GM23338 (cell line): Measurements from ENCODE around the gene MTARC1. TPM values are rescaled to one million over a fixed set of nuclear protein-coding genes. Genes with fewer than 3 reads are reported as not detected.

Experiments used
- ATAC-seq: fragments of 200-7000 bp; cut with Tn5 transposase; 3 replicates; pipeline ENCODE4 v1.9.1; 2020
- DNase-seq: peaks from one replicate; pipeline ENCODE4 v3.0.0-alpha.2; 2015; ENCODE audit warnings: low spot score
- H2AFZ ChIP-seq: fragments of 200-600 bp; sonication (generic); 2 replicates; pipeline ENCODE4 v1.8.0; 2016; ENCODE audit warnings: antibody characterized with exemption, mild to moderate bottlenecking, moderate library complexity
- H3F3A ChIP-seq: fragments of 200-600 bp; sonication (generic); replicated peaks from 2 replicates; pipeline ENCODE4 v1.8.0; 2017; ENCODE audit warnings: antibody characterized with exemption, mixed run types, low read depth
- H3K27ac ChIP-seq: fragments of 200-600 bp; sonication (generic); 2 replicates; pipeline ENCODE4 v1.6.1; 2016; ENCODE audit warnings: low read depth
- H3K27me3 ChIP-seq: fragments of 200-600 bp; sonication (generic); 2 replicates; pipeline ENCODE4 v1.8.0; 2016; ENCODE audit warnings: mild to moderate bottlenecking, mixed run types, moderate library complexity; ENCODE audit not compliant: insufficient read depth
- H3K36me3 ChIP-seq: fragments of 200-600 bp; sonication (generic); 2 replicates; pipeline ENCODE4 v1.8.0; 2016; ENCODE audit warnings: mild to moderate bottlenecking; ENCODE audit not compliant: insufficient read depth
- H3K4me1 ChIP-seq: fragments of 200-600 bp; sonication (generic); 2 replicates; pipeline ENCODE4 v1.8.0; 2016; ENCODE audit warnings: mild to moderate bottlenecking, moderate library complexity; ENCODE audit not compliant: insufficient read depth
- H3K4me2 ChIP-seq: fragments of 200-600 bp; sonication (generic); 2 replicates; pipeline ENCODE4 v1.7.1; 2017; ENCODE audit warnings: mixed run types
- H3K4me3 ChIP-seq: fragments of 200-600 bp; sonication (generic); 2 replicates; pipeline ENCODE4 v1.6.1; 2016; ENCODE audit warnings: mixed run types
- H3K79me2 ChIP-seq: fragments of 200-600 bp; sonication (generic); replicated peaks from 2 replicates; pipeline ENCODE4 v1.8.0; 2017; ENCODE audit warnings: mild to moderate bottlenecking; ENCODE audit not compliant: insufficient read depth
- H3K9me2 ChIP-seq: fragments of 200-600 bp; sonication (generic); 2 replicates; pipeline ENCODE4 v1.8.0; 2017; ENCODE audit not compliant: insufficient read depth
- H4K20me1 ChIP-seq: fragments of 200-600 bp; sonication (generic); replicated peaks from 2 replicates; pipeline ENCODE4 v1.8.0; 2017; ENCODE audit warnings: mild to moderate bottlenecking; ENCODE audit not compliant: insufficient read depth
- H3K27ac Mint-ChIP-seq: 2 replicates; pipeline ENCODE4 v1.8.0; 2020; ENCODE audit warnings: inconsistent platforms, mild to moderate bottlenecking, moderate library complexity, mixed read lengths
- H3K27me3 Mint-ChIP-seq: 3 replicates; pipeline ENCODE4 v1.8.0; 2022; ENCODE audit warnings: low read depth, mild to moderate bottlenecking, moderate library complexity, mixed read lengths, inconsistent platforms; ENCODE audit not compliant: insufficient read depth, poor library complexity
- H3K36me3 Mint-ChIP-seq: 3 replicates; pipeline ENCODE4 v1.8.0; 2021; ENCODE audit warnings: low read depth, mild to moderate bottlenecking, inconsistent platforms, moderate library complexity, mixed read lengths
- H3K4me1 Mint-ChIP-seq: 3 replicates; pipeline ENCODE4 v1.8.0; 2020; ENCODE audit warnings: mild to moderate bottlenecking, inconsistent platforms, mixed read lengths
- H3K4me3 Mint-ChIP-seq: 3 replicates; pipeline ENCODE4 v1.8.0; 2021; ENCODE audit warnings: moderate library complexity, mild to moderate bottlenecking, inconsistent platforms, mixed read lengths
- H3K9me3 Mint-ChIP-seq: 3 replicates; pipeline ENCODE4 v1.8.0; 2020; ENCODE audit warnings: moderate library complexity, mild to moderate bottlenecking, inconsistent platforms, mixed read lengths
- EZH2 ChIP-seq: fragments of 200-600 bp; sonication (generic); IDR thresholded peaks from one replicate; pipeline ENCODE4 v1.8.0; 2017; ENCODE audit warnings: antibody characterized with exemption, mild to moderate bottlenecking, low read depth; ENCODE audit not compliant: unreplicated experiment
- JUNB ChIP-seq: IDR thresholded peaks from one replicate; pipeline ENCODE4 v1.6.1; 2016; ENCODE audit warnings: antibody characterized with exemption; ENCODE audit not compliant: unreplicated experiment
- NANOG ChIP-seq: IDR thresholded peaks from 2 replicates; pipeline ENCODE4 v1.6.1; 2016; ENCODE audit warnings: antibody characterized with exemption, borderline replicate concordance
- ZNF462 ChIP-seq: fragments of 250-450 bp; sonication (Bioruptor Pico); IDR thresholded peaks from 2 replicates; pipeline ENCODE4 v1.5.0; 2020; ENCODE audit warnings: mild to moderate bottlenecking, moderate library complexity
- polyA plus RNA-seq: library from polyadenylated mRNA; unstranded; fragments of >200 nt; fragmentation: Nextera tagmentation; extraction: Ambion mirVana; gene quantifications from 2 replicates; pipeline ENCODE4 v1.2.1, GENCODE V29; 2016
- total RNA-seq: library from RNA; depleted of rRNA; stranded (reverse); fragments of >200 nt; shearing (Covaris generic); gene quantifications from 2 replicates; pipeline ENCODE4 v1.2.3, GENCODE V29; 2014
- TF ChIP-seq, protein P1 (sequence below), 2 experiments: fragments of 200-600 bp in 1 of 2; sonication (generic) in 1 of 2; conservative IDR thresholded peaks; 2 replicates each; pipeline versions ENCODE4 v1.5.1 to v1.6.1; 2016 to 2017; ENCODE audit warnings: antibody characterized with exemption in 2 of 2, low read depth in 2 of 2, mild to moderate bottlenecking in 2 of 2, moderate library complexity in 1 of 2
- TF ChIP-seq, protein P2 (sequence below): IDR thresholded peaks from one replicate; pipeline ENCODE4 v1.6.1; 2018; ENCODE audit warnings: antibody characterized with exemption; ENCODE audit not compliant: unreplicated experiment

MTARC1 gene
- total and polyA plus RNA-seq, 2 experiments from 2014 or later = 33.9 to 34.6 TPM

DNA sequence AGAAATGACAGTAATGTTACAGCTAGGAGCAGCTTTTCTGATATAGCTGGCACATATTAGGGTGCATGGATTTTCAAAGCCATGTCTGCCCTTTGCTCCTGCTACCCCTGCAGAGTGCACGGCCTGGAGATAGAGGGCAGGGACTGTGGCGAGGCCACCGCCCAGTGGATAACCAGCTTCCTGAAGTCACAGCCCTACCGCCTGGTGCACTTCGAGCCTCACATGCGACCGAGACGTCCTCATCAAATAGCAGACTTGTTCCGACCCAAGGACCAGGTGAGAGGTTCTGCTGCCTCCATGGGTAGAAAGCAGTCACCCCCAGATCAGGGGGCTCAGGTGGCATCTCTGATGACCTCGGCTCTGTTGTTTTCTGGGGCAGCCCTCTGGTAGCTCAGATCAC lies 9.8 kb downstream of the MTARC1 start:
- H3K36me3 Mint-ChIP-seq = peaks cover 39% of the 10 kb centered on the region
- Histone ChIP-seq H3K9me2 (no peaks in the 10 kb centered on the region), H3K27me3 (no peaks in the 10 kb centered on the region), H4K20me1 (peaks cover 3% of the 10 kb centered on the region; the same call in 1 of the 2 replicates), H3F3A (no peaks in the 10 kb centered on the region), H3K4me2 (no peak overlapping the region), H3K79me2 (no peaks in the 10 kb centered on the region), H3K27ac (no peak overlapping the region), H2AFZ (no peak overlapping the region), H3K4me1 (no peaks in the 10 kb centered on the region), H3K4me3 (no peak overlapping the region), H3K36me3 (0 out of 2 replicates have a peak, but pooled peaks cover 1% of the 10 kb centered on the region)
- no peak overlapping the region for H3K27ac Mint-ChIP-seq
- TF ChIP-seq JUNB = no peak
- TF ChIP-seq, protein P1, sequence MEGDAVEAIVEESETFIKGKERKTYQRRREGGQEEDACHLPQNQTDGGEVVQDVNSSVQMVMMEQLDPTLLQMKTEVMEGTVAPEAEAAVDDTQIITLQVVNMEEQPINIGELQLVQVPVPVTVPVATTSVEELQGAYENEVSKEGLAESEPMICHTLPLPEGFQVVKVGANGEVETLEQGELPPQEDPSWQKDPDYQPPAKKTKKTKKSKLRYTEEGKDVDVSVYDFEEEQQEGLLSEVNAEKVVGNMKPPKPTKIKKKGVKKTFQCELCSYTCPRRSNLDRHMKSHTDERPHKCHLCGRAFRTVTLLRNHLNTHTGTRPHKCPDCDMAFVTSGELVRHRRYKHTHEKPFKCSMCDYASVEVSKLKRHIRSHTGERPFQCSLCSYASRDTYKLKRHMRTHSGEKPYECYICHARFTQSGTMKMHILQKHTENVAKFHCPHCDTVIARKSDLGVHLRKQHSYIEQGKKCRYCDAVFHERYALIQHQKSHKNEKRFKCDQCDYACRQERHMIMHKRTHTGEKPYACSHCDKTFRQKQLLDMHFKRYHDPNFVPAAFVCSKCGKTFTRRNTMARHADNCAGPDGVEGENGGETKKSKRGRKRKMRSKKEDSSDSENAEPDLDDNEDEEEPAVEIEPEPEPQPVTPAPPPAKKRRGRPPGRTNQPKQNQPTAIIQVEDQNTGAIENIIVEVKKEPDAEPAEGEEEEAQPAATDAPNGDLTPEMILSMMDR (conservative IDR thresholded peaks at IDR 0.05; ENCODE audit: low read depth in 2 of 2) = peak in 1 of 2 experiments; percentile 29; a peak in 2 of 4 replicates
- DNase-seq (no peak), ATAC-seq (peak; percentile 46; the same call in 2 of the 3 replicates)
- H3K27me3 Mint-ChIP-seq = no peaks in the 10 kb centered on the region
- no peaks in the 10 kb centered on the region for H3K9me3 Mint-ChIP-seq
- H3K4me1 Mint-ChIP-seq = no peaks in the 10 kb centered on the region
- no peak overlapping the region for H3K4me3 Mint-ChIP-seq

DNA sequence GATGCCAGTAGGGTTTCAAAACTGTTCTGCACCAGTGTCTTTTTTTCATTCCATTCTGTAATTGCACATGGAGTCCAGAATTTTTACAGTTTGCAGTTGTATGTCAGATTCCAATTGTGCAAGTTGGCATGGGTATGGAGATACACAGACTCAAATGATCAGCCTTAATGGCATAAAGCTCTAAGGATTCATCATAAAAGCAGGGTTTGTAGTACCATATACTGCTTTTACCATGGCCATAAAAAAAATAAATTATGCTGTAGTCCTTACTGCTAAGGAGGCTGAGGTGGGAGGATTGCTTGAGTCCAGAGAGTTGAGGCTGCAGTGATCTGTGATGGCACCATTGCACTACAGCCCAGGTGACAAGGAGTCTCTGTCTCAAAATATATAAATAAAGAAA lies 10.3 kb downstream of the MTARC1 start:
- Histone ChIP-seq H4K20me1 (peaks cover 3% of the 10 kb centered on the region; the same call in 1 of the 2 replicates), H3K79me2 (no peaks in the 10 kb centered on the region), H2AFZ (no peak overlapping the region), H3K27me3 (no peaks in the 10 kb centered on the region), H3K9me2 (no peaks in the 10 kb centered on the region), H3K4me2 (no peak overlapping the region), H3F3A (no peaks in the 10 kb centered on the region), H3K4me3 (no peak overlapping the region), H3K27ac (no peak overlapping the region), H3K36me3 (no peaks in the 10 kb centered on the region), H3K4me1 (no peaks in the 10 kb centered on the region)
- no peak for ATAC-seq
- TF ChIP-seq NANOG = no peak
- TF ChIP-seq, protein P2, sequence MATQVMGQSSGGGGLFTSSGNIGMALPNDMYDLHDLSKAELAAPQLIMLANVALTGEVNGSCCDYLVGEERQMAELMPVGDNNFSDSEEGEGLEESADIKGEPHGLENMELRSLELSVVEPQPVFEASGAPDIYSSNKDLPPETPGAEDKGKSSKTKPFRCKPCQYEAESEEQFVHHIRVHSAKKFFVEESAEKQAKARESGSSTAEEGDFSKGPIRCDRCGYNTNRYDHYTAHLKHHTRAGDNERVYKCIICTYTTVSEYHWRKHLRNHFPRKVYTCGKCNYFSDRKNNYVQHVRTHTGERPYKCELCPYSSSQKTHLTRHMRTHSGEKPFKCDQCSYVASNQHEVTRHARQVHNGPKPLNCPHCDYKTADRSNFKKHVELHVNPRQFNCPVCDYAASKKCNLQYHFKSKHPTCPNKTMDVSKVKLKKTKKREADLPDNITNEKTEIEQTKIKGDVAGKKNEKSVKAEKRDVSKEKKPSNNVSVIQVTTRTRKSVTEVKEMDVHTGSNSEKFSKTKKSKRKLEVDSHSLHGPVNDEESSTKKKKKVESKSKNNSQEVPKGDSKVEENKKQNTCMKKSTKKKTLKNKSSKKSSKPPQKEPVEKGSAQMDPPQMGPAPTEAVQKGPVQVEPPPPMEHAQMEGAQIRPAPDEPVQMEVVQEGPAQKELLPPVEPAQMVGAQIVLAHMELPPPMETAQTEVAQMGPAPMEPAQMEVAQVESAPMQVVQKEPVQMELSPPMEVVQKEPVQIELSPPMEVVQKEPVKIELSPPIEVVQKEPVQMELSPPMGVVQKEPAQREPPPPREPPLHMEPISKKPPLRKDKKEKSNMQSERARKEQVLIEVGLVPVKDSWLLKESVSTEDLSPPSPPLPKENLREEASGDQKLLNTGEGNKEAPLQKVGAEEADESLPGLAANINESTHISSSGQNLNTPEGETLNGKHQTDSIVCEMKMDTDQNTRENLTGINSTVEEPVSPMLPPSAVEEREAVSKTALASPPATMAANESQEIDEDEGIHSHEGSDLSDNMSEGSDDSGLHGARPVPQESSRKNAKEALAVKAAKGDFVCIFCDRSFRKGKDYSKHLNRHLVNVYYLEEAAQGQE = no peak
- no peak for TF ChIP-seq EZH2
- TF ChIP-seq, protein P1 (conservative IDR thresholded peaks at IDR 0.05; ENCODE audit: low read depth in 2 of 2) = no peak
- no peak for TF ChIP-seq ZNF462 (CRISPR knock-in tag)
- peaks cover 42% of the 10 kb centered on the region for H3K36me3 Mint-ChIP-seq
- no peaks in the 10 kb centered on the region for H3K9me3 Mint-ChIP-seq
- H3K27me3 Mint-ChIP-seq = no peaks in the 10 kb centered on the region
- DNase-seq = no peak
- H3K4me3 Mint-ChIP-seq = no peak overlapping the region
- no peak overlapping the region for H3K27ac Mint-ChIP-seq
- no peaks in the 10 kb centered on the region for H3K4me1 Mint-ChIP-seq
